GM21619 (cell line): Measurements from ENCODE around the gene SLC35A4.
"Not testable (repeated sequence)": the region's sequence is repeated elsewhere in the genome, so short reads cannot be mapped to it uniquely, and the experiment has no call there.

ENCODE experiments used
- ATAC-seq: cut with Tn5 transposase; IDR thresholded peaks from one replicate; pipeline ENCODE4 v1.9.1; 2021; ENCODE audit not compliant: unreplicated experiment

The SLC35A4 gene

DNA sequence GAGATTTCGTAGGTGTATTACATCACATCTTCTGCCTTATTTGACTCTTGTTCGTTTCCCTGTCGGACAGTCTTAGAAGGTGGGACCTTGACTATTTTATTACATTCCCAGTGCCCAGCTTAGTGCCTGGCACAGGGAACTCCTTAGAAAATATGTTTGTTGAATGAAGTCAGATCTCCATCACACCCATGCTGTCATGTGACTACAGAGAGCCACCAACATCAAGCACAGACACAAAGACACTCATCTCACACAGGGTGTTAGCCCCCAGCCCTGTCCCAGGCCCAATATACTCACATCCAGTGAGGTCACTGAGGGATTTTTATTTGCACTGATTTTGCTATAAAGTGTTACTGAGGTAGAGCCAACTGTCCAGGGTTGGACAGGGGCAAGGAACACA, 6.7 kb upstream of the SLC35A4 start:
- no peak for ATAC-seq

DNA sequence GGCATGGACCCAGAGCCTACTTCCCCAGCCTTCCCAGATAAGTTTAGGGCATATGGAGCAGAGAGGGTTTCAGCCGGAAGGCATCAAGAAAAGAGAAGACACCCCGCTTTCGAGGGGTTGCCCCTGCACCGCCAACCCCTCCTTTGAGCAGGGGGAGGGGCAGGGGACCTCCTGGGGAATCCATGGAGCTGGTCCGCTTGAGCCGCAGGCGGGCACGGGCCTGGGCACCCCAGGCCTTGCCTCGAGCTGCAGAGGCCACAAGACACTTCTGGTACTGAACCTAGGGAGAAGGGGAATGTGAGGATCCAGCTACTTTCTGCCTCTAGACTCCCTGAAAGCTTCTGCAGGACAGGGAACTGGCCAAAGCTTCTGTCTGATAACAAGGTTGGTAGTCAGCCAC, 6.1 kb upstream of the SLC35A4 start:
- no peak for ATAC-seq

DNA sequence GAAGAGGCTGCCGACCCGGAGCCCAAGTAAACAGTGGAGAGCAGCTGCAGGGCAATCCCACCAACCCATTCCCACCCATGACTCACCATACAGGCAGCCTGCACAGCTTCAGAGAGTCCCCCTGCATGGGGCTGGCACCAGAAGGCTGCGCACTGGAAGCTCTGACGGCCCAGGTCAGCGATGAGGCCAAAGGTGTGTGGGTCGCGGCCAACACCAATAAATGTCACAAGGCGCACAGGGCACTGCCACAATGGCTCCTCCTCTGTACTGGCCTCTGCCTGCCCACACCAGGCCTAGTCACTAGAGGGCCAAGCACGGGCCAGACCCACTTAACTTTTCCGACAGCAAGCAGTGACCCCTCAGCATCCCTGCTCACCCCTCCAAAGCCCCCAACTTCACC, 4.4 kb upstream of the SLC35A4 start:
- no peak for ATAC-seq

DNA sequence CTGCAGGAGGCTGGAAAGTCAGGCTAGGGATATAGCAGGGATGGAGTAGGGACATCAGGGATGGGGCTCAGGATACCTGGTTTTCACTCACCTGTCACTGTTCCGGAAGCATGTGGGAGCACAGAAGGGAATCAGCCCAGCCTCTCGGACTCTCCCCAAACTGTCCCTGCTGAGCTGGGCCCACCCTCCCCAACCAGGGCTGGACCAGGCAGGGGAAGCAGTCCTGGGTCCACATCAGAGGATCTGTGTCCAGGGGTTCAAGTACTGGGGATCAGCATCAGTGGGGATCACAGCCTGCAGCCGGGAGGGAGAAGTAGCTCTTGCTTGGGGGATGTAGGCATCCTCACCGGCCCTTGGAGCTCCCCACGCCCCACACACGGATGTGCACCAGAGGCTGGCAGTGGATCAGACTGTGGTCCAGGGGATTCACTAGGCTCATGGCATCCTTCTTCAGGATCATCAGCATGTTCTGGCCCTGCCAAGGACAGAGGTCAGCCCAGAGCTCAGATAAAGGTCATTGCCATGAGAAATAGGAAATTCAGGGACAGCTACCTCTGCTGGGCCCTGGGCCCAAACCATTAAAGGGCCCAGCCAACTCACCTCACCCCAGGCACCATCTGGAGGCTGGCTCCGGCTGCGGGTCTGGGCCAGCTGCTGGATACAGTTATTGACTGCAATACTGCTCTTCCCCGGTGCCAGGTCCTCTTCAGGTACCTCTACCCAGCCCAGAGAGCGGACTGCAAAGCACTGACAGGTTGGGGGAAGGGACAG, 2.7 kb upstream of the SLC35A4 start:
- no peak for ATAC-seq

DNA sequence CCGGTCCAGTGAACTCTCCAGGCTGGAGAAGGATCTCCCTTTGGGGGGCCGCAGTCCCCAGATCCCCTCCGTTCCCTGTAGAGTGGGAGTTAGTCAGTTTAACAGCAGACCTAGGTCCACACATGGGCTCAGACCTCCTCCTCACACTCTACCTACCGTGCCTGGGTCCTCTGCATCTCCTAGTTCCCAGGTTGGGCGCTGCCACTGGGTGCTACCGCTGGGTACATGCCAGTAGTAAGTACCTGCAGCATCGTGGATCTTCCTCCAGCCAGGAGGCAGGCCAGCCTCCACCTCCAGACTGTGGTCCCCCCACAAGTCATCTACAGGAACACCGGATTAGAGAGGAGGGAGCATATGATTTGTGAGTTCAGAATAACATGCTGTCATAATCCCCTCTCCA, 1.0 kb upstream of the SLC35A4 start:
- ATAC-seq, result no peak

DNA sequence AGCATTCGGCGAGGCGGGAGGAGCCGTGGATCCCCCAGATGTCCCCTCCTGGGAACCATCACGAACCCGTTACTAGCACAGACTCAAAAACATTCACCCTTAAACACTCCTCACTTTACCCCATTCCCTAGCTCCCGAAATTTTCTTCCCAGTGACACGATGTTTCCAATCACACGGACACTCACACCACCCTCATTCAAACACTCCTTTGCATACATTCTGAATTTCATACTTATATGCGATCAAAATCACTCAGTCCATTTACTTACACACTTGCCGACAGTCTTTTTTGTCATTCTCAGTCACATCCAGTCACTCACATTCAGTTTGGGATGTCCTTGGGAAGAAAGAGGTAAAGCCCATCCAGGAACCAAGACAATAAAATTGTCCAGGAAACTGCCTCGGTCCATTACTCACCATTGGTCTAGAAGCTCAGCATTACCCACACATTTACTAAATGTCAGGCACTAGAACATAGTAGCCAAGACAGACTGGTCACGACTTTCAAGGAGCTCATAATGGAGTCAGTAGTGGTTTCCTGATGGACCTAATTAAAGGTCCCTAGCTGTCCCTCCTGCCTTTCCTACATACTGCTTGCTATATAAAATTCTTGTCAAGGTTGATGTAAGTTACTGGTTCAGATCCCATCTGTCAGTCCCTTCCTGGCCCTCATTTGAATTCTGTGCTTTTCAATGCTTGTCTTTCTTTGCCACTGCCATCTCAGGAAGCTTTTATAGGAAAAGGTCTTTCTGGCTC, 574 bp downstream of the SLC35A4 start:
- ATAC-seq, result no peak

DNA sequence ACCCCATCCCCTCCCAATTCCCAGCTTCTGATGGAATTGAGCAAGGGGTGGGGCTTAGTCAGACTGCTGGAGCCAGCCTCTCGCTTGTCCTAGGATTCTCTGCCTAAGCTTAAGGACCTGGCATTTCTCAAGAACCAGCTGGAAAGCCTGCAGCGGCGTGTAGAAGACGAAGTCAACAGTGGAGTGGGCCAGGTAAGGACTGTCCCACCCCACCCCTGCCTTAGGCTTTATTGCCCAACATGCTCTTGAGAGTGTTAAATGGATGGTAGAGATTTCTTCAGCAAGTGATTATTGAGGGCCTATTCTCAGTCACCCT, 1.1 kb downstream of the SLC35A4 start:
- no peak for ATAC-seq

DNA sequence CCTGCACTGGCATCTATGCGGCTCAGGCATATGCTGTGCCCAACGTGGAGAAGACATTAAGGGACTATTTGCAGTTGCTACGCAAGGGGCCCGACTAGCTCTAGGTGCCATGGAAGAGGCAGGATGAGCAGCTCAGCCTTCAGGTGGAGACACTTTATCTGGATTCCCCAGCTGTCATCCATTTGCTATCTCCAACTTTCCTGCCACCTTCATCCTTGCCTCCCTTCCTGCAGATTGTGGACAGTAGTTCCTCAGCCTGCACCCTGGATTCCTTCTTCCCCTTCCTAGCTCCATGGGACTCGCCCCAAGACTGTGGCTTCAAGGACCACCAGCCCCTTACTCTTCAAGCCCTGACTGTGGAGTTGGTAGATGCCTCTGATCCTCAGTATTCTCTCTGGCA, 2.0 kb downstream of the SLC35A4 start:
- ATAC-seq, result no peak

DNA sequence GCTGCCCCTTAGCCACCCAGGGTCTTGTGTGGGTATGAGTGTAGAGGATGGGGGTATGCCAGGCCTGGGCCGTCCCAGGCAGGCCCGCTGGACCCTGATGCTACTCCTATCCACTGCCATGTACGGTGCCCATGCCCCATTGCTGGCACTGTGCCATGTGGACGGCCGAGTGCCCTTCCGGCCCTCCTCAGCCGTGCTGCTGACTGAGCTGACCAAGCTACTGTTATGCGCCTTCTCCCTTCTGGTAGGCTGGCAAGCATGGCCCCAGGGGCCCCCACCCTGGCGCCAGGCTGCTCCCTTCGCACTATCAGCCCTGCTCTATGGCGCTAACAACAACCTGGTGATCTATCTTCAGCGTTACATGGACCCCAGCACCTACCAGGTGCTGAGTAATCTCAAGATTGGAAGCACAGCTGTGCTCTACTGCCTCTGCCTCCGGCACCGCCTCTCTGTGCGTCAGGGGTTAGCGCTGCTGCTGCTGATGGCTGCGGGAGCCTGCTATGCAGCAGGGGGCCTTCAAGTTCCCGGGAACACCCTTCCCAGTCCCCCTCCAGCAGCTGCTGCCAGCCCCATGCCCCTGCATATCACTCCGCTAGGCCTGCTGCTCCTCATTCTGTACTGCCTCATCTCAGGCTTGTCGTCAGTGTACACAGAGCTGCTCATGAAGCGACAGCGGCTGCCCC, 2.6 kb downstream of the SLC35A4 start:
- ATAC-seq, result no peak

DNA sequence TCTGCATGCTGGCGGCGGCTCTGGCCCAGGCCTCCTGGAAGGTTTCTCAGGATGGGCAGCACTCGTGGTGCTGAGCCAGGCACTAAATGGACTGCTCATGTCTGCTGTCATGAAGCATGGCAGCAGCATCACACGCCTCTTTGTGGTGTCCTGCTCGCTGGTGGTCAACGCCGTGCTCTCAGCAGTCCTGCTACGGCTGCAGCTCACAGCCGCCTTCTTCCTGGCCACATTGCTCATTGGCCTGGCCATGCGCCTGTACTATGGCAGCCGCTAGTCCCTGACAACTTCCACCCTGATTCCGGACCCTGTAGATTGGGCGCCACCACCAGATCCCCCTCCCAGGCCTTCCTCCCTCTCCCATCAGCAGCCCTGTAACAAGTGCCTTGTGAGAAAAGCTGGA, 3.2 kb downstream of the SLC35A4 start:
- ATAC-seq, result no peak

DNA sequence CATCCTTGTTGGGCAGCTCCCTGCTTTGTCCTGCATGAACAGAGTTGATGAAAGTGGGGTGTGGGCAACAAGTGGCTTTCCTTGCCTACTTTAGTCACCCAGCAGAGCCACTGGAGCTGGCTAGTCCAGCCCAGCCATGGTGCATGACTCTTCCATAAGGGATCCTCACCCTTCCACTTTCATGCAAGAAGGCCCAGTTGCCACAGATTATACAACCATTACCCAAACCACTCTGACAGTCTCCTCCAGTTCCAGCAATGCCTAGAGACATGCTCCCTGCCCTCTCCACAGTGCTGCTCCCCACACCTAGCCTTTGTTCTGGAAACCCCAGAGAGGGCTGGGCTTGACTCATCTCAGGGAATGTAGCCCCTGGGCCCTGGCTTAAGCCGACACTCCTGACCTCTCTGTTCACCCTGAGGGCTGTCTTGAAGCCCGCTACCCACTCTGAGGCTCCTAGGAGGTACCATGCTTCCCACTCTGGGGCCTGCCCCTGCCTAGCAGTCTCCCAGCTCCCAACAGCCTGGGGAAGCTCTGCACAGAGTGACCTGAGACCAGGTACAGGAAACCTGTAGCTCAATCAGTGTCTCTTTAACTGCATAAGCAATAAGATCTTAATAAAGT, 3.9 kb downstream of the SLC35A4 start:
- no peak for ATAC-seq

DNA sequence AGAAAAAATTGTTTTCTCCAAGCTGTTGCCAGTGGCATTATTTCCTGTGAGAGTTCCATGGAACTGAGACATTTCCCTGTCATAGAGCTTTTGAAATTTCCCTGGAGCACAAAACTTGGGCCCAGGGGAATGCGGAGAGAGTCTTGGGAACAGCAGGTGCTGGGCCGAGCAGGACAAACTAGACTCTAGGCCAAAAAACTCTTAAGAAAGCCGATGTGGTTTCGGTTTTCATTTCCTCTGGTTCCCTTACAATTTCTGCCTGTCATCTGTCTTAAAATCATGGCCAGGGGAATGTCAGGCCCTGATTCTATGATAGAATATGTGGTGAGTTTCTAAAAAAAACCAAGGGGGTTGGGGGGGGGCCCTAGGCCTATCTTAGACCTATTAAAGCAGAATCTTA, 4.6 kb downstream of the SLC35A4 start:
- no peak for ATAC-seq

DNA sequence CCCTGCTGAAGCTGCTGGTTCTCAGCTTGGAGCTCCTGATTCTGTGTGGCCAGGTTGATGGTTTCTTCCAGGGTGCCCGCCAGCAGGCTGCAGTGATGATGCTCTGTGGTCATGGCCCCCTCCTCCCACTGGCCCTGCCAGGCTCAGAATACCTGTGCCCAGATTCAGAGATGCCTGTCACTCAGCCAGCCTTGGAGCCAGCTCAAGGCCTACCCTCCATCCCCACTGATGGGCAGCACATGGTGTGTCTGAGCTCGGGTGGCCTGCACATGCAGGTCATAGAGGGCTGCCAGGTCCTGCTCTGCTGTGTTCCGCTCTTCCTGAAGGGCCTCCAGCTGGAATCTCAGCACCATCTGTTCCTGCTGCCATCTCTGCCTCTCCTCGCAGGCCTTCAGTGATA, 5.4 kb downstream of the SLC35A4 start:
- ATAC-seq, result no peak

DNA sequence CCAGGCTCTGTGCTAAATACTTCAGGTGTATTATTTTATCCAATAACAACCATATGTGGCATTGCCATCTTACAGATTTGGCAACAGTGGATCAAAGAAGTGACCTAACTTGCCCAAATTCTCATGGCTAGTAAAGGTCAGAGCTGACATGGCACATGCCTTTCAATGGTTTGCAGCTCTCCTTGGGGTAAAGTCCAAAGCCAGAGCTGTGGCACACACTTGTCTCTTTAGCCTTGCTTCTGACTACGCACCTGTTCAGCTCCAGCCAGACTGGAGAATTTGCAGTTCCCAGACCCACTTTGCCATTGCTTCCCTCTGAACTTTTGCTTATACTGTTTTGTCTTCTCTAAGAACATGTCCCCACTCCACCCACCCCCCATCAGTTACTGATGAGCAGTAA, 5.9 kb downstream of the SLC35A4 start:
- ATAC-seq, result no peak

DNA sequence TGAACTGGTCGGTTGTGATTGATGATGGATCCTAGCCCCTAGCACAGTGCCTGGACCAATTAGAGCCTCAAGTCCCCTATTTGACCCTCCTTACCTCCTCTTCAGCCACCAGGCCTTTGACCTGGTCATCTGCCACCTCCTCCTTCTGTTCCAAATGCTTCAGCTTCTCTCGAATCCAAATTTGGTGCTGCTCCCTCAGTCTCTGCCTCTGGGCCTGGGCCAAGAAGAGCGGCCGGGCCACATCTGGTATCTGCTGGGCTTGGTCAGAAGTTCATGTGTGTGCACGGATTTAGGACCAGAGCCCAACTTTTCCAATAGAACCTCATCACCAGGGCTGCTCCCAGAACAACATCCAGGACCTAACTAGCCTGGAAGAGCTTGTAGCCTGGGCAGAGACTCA, 6.5 kb downstream of the SLC35A4 start:
- ATAC-seq, result no peak

DNA sequence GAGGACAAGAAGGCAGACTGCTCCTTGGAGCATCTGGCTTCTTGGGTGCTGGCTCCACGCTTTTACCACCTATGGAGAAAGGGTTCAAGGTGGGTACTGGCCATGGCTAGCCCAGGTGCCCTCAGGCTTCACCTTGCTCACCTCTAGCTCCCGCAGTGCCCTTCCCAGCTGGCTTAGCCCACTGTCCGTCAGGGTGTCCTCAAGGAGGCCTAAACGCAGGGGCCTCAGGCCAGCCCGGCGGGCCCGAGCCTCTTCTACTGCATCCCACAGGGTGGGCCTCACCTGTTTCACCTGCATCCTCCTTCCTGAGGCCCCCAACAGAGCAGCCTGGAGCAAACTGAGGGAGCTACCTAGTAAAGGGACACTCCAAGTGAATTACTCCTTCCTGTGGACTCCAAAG, 9.1 kb downstream of the SLC35A4 start:
- no peak for ATAC-seq

DNA sequence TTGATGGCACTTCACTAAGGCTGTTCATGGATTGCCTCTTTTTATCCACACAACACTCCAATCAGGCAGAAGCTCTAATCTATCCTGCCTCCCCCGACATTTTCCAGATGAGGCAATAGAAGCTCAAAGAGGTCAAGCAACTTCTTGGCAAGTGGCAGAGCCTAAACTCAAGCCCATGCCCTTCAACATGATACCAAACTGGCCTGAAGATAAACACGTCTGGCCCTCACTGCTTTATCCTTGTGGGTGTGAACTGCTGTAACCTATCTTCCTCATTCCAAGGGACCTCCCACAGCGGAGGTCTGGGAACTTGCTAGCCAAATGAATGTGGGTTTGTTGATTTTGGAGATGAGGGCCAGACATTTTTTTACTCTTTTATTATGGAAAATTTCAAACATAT, 9.5 kb downstream of the SLC35A4 start:
- ATAC-seq, result no peak

DNA sequence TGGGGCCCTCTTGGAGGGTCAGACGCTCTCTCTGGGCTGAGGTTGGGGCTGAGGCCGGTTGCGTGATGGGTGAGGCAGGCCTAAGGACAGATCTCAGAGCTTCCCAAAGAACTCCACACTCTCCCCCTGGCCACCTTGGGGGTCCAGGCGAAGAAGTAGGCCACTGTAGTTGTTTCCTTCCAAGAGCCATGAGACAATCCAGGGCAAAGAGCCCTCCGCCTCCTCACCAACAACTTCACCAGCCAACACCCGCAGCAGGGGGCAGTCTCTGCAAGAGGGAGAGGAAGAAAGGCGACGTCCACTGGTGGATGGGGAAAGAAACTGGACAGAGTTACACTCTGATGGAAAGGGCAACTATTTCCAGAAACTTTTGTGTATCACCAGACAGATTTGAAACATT, 10.7 kb downstream of the SLC35A4 start:
- no peak for ATAC-seq

DNA sequence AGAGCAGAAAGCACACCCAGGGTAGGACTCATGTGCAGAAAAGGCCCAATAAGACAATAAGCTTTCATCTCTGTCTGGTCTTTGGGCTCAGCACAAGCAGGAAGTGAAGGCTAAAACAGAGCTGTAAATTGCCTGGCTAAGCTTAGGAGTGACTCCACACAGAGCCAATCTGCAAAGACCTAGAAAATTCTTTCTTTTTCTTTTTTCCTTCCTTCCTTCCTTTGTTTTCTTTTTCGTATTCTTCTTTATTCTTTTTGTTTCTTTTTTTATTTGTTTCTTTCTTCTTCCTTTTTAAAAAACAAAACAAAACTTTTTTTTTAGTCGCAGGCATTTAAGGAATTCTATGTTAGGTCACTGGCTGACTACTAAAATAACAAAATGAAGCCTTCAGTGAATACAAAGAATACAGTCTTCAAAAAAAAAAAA, 12.2 kb downstream of the SLC35A4 start:
- no peak for ATAC-seq

DNA sequence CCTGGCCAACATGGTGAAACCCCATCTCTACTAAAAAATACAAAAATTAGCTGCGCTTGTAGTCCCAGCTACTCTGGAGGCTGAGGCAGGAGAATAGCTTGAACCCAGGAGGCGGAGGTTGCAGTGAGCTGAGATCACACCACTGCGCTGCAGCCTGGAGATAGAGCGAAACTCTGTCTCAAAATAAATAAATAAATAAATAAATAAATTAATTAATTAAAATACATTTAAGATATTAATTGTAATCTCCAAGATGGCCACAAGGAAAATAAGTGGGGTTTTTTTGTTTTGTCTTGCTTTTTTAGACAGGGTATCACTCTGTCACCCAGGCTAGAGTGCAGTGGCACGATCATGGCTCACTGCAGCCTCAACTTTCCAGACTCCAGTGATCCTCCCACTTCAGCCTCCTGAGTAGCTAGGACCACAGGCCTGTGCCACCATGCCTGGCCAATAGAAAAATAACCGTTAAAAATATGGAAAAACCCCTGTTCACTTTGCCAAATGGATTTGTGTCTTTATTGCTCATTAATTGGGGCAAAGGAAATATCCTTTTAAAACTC, 14.6 kb downstream of the SLC35A4 start:
- not testable (repeated sequence) for ATAC-seq

DNA sequence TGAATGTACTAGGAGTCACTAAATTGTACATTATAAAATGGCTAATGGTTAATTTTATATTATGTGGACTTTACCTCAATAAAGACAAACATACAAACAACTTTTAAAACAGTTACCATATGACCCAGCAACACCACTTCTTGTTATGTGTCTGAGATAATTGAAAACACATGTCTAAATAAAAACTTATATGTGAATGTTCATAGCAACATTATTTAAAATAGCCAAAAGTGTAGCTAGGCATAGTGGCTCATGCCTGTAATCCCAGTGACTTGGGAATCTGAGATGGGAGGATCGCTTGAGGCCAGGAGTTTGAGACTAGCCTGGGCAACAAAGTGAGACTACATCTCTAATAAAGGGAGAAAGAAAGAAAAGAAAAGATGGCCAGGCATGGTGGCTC, 22.9 kb downstream of the SLC35A4 start:
- ATAC-seq, result no peak
